ENCODE data around the gene TXNIP.
A peak's percentile ranks its signal among the peaks of the same experiment; 100 is the strongest.
"Not testable (repeated sequence)": the region's sequence is repeated elsewhere in the genome, so short reads cannot be mapped to it uniquely, and the experiment has no call there.

TXNIP gene

DNA sequence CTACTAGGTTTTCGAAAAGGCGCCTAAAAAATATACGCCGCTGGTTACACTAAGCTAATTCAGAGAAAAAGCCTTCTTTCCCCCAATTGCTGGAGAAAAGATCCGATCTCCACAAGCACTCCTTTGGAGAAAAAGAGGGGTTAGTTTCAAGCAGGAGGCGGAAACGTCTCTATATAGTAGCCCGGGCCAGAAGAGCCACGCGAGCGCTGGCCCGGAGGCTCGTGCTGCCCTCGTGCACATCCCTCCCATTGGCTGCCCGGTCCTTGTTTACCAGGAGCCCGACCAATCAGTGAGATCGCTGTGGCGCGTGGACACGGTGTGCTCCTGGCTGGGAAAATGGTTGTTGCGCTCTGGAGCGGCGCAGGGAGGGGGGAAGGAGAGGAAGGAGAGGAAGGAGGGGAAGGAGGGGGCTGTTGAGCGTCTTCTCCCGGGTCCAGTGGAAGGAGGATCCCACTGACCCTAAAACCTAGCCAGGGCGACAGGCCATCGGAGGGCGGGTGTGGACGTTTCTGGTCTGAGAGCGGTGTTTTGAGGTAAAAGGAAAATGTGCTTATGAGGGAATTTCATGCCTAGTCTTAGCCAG lies at the start of gene TXNIP:
TXNIP (minus strand) TSS at position 147 of the 583 bp plus-strand sequence. CDS start 313 bp downstream, outside the sequence.
- peak; percentile 95 for DNase-seq

DNA sequence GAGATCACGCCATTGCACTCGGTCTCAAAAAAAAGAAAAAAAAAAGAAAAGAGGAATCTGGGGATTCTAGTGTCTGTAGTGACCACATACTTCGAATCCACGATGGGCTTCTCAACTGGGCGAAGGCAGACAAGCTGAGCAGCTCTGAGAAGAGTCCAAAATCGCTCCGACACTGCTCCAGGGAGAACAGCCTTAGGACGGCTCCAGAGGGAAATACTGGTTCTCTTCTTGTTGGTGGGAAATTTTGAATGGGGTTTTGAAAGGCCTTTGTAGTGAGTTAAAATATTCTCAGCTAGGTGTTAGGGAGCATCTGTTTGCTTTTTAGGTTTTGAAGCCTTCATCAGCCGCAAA lies 43.4 kb upstream of the TXNIP start:
- no peak for DNase-seq

DNA sequence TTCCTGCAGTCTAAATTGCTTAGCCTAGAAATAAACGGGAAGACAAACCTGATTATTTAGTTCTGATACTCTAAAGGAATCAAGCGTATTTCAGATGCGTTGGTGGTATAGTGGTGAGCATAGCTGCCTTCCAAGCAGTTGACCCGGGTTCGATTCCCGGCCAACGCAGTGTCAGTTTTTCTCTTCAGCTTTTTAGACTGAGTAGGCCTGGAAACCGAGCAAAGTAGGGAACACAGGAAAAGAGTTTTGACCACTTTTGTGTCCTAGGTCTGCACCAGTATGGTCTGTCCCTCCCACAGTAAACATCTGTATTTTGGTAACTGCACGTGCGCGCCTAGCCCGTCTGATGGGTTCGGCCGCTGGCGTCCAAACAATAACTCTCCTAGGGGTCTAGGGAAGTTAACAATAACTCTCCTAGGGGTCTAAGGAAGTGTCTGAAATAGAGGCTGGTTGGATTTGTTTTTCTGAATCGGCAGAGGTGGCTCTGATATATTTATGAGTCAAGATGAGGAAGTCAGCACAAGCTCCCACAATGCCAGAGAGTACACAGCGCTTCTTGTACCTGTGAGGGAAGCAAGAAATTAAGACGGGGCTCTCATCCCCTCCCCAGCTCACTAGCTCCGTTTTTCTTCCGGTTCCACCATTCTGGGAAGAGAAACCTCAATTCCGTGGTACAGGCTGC lies 40.7 kb upstream of the TXNIP start:
- peak; percentile 89 for DNase-seq

DNA sequence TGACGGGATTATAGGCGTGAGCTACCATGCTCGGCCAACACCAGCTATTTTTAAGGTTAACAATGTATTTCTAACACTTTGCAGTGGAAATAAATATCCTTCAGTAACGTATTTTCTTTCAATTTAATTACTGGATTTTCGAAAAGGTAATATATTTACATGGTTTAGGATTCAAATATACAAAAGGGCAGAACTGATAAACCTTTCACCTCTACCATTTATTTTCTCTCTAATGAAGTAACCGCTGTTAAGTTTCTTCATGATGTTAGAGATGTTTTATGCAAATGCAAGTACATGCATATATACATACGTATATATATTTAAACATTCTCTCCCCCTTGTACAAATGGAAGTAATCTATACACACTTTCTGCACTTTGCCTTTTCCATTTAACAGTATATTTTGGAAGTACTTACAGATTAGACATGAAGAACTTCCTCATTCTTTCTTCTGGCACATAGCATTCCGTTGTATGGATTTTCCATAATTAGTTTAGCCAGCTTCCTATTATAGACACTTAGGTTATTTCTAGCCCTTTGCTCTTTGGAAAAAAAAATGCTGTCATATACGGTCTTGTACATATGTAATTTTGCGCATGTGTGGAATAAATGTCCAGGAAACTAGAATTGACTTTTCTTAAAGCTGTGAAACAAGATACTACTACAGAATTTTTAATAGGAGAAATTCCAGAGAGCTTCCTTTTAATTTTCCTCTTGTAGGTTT lies 40.0 kb upstream of the TXNIP start:
- DNase-seq: no peak

DNA sequence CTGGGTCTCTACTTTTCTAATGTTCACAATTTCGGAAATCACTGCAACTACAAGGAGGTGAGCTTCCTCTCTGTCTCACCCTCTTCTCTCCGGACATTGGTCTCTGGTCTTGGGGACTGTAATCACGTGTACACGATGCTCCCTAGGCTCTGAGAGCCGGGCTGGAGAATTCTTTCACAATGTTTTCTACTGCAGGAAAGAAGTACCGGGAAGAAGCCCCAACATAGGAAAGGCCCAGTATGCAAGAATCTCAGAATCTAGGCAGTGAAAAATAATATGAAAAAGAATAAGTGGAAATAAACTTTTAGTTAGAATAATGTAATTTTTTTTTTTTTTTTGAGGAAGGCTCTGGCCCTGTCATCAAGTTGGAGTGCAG lies 38.7 kb upstream of the TXNIP start:
- no peak for DNase-seq

- peak; percentile 71 for DNase-seq
Measured at GRCh38 chr1:146032631-146033219, 36.3 kb upstream of the TXNIP start.

- no peak for DNase-seq
Measured at GRCh38 chr1:146031476-146031875, 35.1 kb upstream of the TXNIP start.

GRCh38 chr1:146029117-146029516 lies 32.7 kb upstream of the TXNIP start:
- DNase-seq: no peak

GRCh38 chr1:146026650-146027049 lies 30.3 kb upstream of the TXNIP start:
- not testable (repeated sequence) for DNase-seq

GRCh38 chr1:146025787-146026495 lies 29.6 kb upstream of the TXNIP start:
- not testable (repeated sequence) for DNase-seq

DNA sequence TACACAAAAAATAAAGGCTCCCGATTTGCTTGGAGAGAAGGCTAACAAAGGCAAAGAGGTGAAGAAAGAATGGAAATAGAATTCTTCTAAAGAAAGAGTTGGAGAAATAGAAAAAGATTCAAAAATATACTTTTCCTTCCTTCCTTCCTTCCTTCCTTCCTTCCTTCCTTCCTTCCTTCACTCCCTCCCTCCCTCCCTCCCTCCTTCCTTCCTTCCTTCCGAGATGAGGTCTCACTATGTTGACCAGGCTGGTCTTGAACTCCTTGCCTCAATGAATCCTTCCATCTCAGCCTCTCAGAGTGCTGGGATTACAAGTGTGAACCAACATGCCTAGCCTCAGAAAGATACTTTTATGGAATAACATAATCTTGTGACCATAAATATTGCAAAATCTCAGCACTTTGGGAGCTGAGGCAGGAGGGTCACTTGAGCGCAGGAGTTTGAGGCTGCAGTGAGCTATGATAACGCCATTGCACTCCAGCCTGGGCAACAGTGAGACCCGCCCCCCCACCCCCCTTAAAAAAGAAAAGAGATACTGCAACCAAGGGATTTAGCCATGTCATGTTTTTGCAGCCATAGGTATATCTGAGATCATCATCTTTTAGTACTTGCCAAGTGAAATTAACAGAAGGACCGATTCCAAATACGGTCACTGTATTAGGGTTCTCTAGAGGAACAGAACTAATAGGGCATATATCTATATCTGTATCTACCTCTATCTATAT lies 26.2 kb upstream of the TXNIP start:
- DNase-seq: no peak

DNA sequence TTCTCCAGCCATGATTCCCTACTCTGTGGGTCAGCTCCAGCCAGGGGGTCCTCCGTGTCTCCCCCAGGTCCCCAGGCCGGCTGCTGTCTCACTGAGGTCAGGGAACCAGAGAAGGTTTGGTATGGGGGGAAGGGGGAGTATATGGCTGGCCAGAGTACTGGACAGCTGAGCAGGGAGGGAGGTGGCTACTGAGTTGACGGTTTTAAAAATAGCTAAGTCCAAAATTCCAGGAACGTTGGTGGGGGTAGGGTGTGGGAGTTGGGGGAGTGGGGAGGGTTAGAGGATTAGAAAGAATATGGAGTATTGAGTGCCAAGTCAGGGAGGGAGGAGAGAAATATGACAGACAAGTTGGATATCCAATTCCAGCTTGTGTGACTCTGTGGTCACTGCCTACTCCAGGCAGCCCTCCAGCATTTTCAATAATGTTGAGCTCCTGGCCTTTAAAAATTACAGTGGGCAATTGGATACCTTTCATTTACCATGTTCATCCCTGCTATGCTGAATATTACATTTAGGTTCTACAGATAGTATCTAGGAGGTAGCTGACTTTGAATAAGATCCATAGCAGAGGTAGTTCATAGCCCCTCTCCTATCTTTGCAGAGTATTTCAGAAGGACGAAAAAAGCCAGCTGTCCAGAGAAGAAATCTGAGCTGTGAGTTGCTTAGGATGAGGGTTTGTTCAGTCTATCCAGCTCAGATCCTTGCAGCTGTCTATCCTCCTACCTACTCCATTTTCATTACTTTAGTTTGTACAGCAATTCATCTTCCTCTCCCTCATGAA lies 25.4 kb upstream of the TXNIP start, which contains the start of gene HJV:
HJV (minus strand) TSS at position 114 of the 781 bp plus-strand sequence. CDS start 1,504 bp downstream, outside the sequence.
- no peak for DNase-seq

DNA sequence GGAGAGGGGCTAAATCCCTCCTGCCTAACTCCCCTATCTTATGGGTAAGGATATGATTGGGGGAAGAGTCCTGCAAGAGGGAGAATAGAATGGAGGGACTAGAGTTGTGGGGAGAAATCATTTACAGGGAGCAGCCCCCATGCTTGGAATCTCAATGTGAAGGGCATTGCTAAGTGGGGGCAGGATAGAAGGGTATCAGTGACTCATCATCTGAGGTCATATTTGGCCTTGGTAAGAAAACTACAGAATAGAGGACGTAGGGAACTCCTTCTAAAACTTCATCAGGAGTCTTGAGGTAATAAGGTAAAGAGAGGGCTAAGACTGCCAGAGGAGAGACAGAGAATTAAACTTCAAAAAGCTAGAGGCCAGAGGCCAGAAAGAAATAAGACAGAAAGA lies 24.7 kb upstream of the TXNIP start:
- no peak for DNase-seq

- DNase-seq: no peak
Measured at GRCh38 chr1:146020058-146021049, 24.0 kb upstream of the TXNIP start.

DNA sequence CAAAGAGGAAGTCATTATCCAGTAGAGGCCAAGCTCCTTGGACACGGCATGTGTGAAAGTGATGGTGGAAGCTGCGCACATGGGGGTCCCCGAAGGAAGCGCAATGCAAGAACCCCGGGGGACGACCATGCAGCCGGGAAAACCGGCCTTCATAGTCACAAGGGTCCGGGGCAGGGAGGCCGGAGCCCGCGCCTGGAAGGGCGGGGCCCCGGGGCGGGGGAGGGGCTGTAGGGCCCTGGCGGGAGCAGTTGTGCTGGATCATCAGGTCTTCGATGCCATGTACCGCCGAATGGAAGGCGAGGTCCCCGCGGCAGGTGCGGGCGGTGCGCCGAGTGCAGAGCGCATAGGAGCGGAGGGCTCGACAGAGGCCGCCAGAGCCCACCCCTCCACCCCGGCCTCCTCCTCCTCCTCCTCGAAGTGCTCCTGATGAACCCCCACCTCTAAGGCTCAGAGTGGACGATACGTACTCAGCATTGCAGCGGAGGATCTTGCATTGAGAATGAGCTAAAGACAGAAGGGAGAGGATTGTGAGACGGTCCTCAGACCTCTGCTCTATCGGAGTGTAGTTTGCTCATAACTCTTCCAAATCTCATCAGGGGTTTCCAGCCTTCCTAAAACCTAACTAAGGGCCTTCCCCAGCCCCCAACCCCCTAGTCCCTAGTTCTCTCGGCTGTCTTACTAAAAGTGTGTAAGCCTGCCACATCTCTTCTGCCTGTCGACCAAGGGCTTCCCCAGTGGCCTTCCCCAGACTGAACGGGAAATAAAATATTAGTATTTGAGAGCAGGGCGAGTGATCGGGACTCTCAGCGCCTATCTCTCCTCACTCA lies 23.1 kb upstream of the TXNIP start:
- DNase-seq: no peak

- no peak for DNase-seq
Measured at GRCh38 chr1:146016891-146017290, 20.5 kb upstream of the TXNIP start.

GRCh38 chr1:146013559-146013922 lies 17.2 kb upstream of the TXNIP start:
- DNase-seq: no peak

DNA sequence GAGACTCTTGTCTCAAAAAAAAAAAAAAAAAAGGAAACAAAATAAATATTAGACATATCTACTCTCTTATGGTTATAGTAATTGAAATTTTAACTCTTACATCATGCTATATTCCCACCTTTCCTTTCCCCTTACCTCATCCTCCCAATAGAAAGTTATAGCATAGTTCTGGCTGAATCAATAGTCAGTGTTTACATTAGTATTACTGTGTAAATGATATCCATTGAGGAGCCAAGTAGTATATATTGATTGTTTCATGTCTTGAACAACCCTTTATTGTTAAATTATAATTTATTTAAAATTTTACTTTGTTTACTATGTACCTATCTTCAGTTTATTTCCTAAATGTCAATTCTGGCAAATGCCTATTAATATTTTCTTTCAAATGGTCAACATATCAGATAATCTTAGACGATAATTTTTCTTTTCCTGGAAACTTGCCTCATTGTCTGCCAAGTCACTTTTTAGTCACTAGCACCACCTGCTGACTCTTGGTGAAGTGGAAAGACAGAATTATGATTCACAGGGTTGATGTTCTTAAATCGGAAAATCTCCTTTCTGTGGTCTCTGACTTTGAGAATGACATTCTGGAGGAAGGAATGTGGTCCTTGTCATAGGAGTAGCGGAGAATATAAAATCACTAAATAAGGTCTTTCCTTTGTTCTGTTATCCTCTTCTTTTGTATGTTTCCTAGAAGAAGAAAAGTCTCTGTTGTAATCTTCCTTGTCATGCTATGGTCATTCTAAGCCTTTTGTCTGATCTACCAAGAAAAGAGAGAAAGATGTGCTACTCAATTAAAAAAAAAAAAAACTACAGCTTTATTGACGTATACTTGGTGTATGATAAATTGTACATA lies 16.6 kb upstream of the TXNIP start:
- peak; percentile 82 for DNase-seq
